Astrocyte (in vitro differentiated cells and primary cell): Measurements from ENCODE around the gene CRYBA4. TPM values are rescaled to one million over a fixed set of nuclear protein-coding genes. Genes with fewer than 3 reads are reported as not detected.

Experiments used
- DNase-seq: peaks from one replicate; pipeline ENCODE4 v3.0.0-alpha.2; 2010; ENCODE audit warnings: low read depth
- FAIRE-seq: peaks from 2 replicates; lab custom pipeline; 2011; peaks lifted over from hg19 to GRCh38; lab: Jason Lieb, UNC
- H2AFZ ChIP-seq: 2 replicates; pipeline ENCODE4 v1.6.0; 2012; ENCODE audit warnings: low read depth, low read length, inconsistent platforms
- H3K27ac ChIP-seq: 2 replicates; pipeline ENCODE4 v1.5.1; 2011; ENCODE audit warnings: low read depth, low read length, inconsistent platforms
- H3K27me3 ChIP-seq: 2 replicates; pipeline ENCODE4 v1.6.0; 2011; ENCODE audit warnings: low read length, inconsistent platforms; ENCODE audit not compliant: insufficient read depth
- H3K36me3 ChIP-seq: 2 replicates; pipeline ENCODE4 v1.5.1; 2011; ENCODE audit warnings: low read length, inconsistent platforms; ENCODE audit not compliant: insufficient read depth
- H3K4me1 ChIP-seq: 2 replicates; pipeline ENCODE4 v1.5.1; 2011; ENCODE audit warnings: low read length, inconsistent platforms; ENCODE audit not compliant: insufficient read depth
- H3K4me2 ChIP-seq: 2 replicates; pipeline ENCODE4 v1.6.0; 2012; ENCODE audit warnings: low read length, inconsistent platforms
- H3K4me3 ChIP-seq: 2 replicates; pipeline ENCODE4 v1.5.1; 2011; ENCODE audit warnings: low read depth, mild to moderate bottlenecking, low read length, inconsistent platforms; ENCODE audit not compliant: insufficient read depth
- H3K79me2 ChIP-seq: 2 replicates; pipeline ENCODE4 v1.6.0; 2012; ENCODE audit warnings: mild to moderate bottlenecking, low read length, inconsistent platforms; ENCODE audit not compliant: insufficient read depth
- H3K9ac ChIP-seq: 2 replicates; pipeline ENCODE4 v1.6.0; 2012; ENCODE audit warnings: mild to moderate bottlenecking, low read length, inconsistent platforms
- H3K9me3 ChIP-seq: 2 replicates; pipeline ENCODE4 v1.5.1; 2012; ENCODE audit warnings: low read depth, mild to moderate bottlenecking, low read length, inconsistent platforms; ENCODE audit not compliant: insufficient read depth
- H4K20me1 ChIP-seq: 2 replicates; pipeline ENCODE4 v1.6.0; 2012; ENCODE audit warnings: low read length, inconsistent platforms; ENCODE audit not compliant: insufficient read depth
- H3K27ac Mint-ChIP-seq: one replicate; pipeline ENCODE4 v1.8.0; 2021; ENCODE audit warnings: mild to moderate bottlenecking, mixed read lengths; ENCODE audit not compliant: unreplicated experiment
- H3K27me3 Mint-ChIP-seq: one replicate; pipeline ENCODE4 v1.8.0; 2021; ENCODE audit warnings: low read depth, mixed read lengths; ENCODE audit not compliant: unreplicated experiment
- H3K36me3 Mint-ChIP-seq: one replicate; pipeline ENCODE4 v1.8.0; 2021; ENCODE audit warnings: low read depth, mixed read lengths; ENCODE audit not compliant: unreplicated experiment
- H3K4me1 Mint-ChIP-seq: one replicate; pipeline ENCODE4 v1.8.0; 2021; ENCODE audit warnings: low read depth, mixed read lengths; ENCODE audit not compliant: unreplicated experiment
- H3K4me3 Mint-ChIP-seq: one replicate; pipeline ENCODE4 v1.8.0; 2021; ENCODE audit warnings: mild to moderate bottlenecking, moderate library complexity, mixed read lengths; ENCODE audit not compliant: unreplicated experiment
- H3K9me3 Mint-ChIP-seq: one replicate; pipeline ENCODE4 v1.8.0; 2021; ENCODE audit warnings: mild to moderate bottlenecking, mixed read lengths; ENCODE audit not compliant: unreplicated experiment
- CTCF ChIP-seq: IDR thresholded peaks from 2 replicates; pipeline ENCODE4 v1.5.1; 2011; ENCODE audit warnings: low read depth, mild to moderate bottlenecking, inconsistent platforms, low read length, moderate library complexity; ENCODE audit not compliant: insufficient read depth
- EZH2 ChIP-seq: IDR thresholded peaks from 2 replicates; pipeline ENCODE4 v1.6.1; 2012; ENCODE audit warnings: mild to moderate bottlenecking, low read length, inconsistent platforms; ENCODE audit not compliant: insufficient read depth
- total RNA-seq: library from RNA; stranded (reverse); gene quantifications from 2 replicates; pipeline ENCODE4 v1.2.1, GENCODE V29; 2021

The CRYBA4 gene
- total RNA-seq, 1 donor from 2014 or later: 1.1 TPM

GRCh38 chr22:26648528-26649388 lies 27.0 kb downstream of the CRYBA4 start:
- peaks cover 22% of the 10 kb centered on the region for H3K4me1 ChIP-seq
- H3K27ac ChIP-seq: no peak overlapping the region
- no peaks in the 10 kb centered on the region for H3K36me3 ChIP-seq
- peaks cover 22% of the 10 kb centered on the region for H3K27me3 ChIP-seq
- no peaks in the 10 kb centered on the region for H3K79me2 ChIP-seq
- H3K27ac Mint-ChIP-seq: no peak overlapping the region
- peaks cover 30% of the 10 kb centered on the region for H3K27me3 Mint-ChIP-seq
- DNase-seq: no peak
- H3K4me1 Mint-ChIP-seq: peaks cover 35% of the 10 kb centered on the region
- H3K4me2 ChIP-seq: no peak overlapping the region
- H3K9me3 Mint-ChIP-seq: peaks cover 4% of the 10 kb centered on the region
- TF ChIP-seq EZH2 (no peak), CTCF (no peak)
- H2AFZ ChIP-seq: no peak overlapping the region
- H3K9ac ChIP-seq: no peak overlapping the region
- FAIRE-seq: no peak
- H4K20me1 ChIP-seq: no peaks in the 10 kb centered on the region
- H3K9me3 ChIP-seq: no peaks in the 10 kb centered on the region
- H3K4me3 ChIP-seq: no peak overlapping the region
- H3K36me3 Mint-ChIP-seq: no peaks in the 10 kb centered on the region
- no peak overlapping the region for H3K4me3 Mint-ChIP-seq

- TF ChIP-seq CTCF (no peak), EZH2 (no peak)
- no peaks in the 10 kb centered on the region for H3K9me3 ChIP-seq
- H3K4me2 ChIP-seq: no peak overlapping the region
- no peaks in the 10 kb centered on the region for H3K36me3 ChIP-seq
- Mint-ChIP-seq H3K4me1 (peaks cover 27% of the 10 kb centered on the region), H3K27me3 (peaks cover 33% of the 10 kb centered on the region), H3K27ac (no peak overlapping the region), H3K36me3 (no peaks in the 10 kb centered on the region), H3K9me3 (peaks cover 4% of the 10 kb centered on the region), H3K4me3 (no peak overlapping the region)
- FAIRE-seq (no peak), DNase-seq (no peak)
- H3K79me2 ChIP-seq: no peaks in the 10 kb centered on the region
- no peak overlapping the region for H3K9ac ChIP-seq
- peaks cover 30% of the 10 kb centered on the region for H3K27me3 ChIP-seq
- H4K20me1 ChIP-seq: no peaks in the 10 kb centered on the region
- no peak overlapping the region for H2AFZ ChIP-seq
- peaks cover 11% of the 10 kb centered on the region for H3K4me1 ChIP-seq
- H3K4me3 ChIP-seq: no peak overlapping the region
- no peak overlapping the region for H3K27ac ChIP-seq
Observed at GRCh38 chr22:26650722-26651421, 29.1 kb downstream of the CRYBA4 start.
